ENCODE data around the gene LMO1. TPM values are rescaled to one million over a fixed set of nuclear protein-coding genes. Genes with fewer than 3 reads are reported as not detected.

LMO1 gene
- polyA plus RNA-seq, 1 donor from 2014 or later: not detected

GRCh38 chr11:8224161-8224591 is 39.5 kb downstream of the LMO1 start:
- peaks cover 0 to 2% (median 2%) of the 10 kb centered on the region in 3 donors for H3K4me1 Mint-ChIP-seq
- H3K9me3 Mint-ChIP-seq: no peaks in the 10 kb centered on the region
- no peaks in the 10 kb centered on the region for H3K27me3 Mint-ChIP-seq
- peak overlapping the region in 1 of 3 donors; percentile 81 for H3K27ac Mint-ChIP-seq
- peaks cover 1% of the 10 kb centered on the region for H3K36me3 Mint-ChIP-seq
- peak overlapping the region in 1 of 4 donors; percentile 25 for H3K4me3 Mint-ChIP-seq

GRCh38 chr11:8223513-8223900 is 40.2 kb downstream of the LMO1 start:
- Mint-ChIP-seq H3K27me3 (no peaks in the 10 kb centered on the region), H3K36me3 (peaks cover 1% of the 10 kb centered on the region), H3K9me3 (no peaks in the 10 kb centered on the region), H3K4me3 (no peak overlapping the region), H3K27ac (no peak overlapping the region), H3K4me1 (peaks cover 0 to 2% (median 2%) of the 10 kb centered on the region in 3 donors)

- peaks cover 0 to 2% (median 2%) of the 10 kb centered on the region in 3 donors for H3K4me1 Mint-ChIP-seq
- no peak overlapping the region for H3K4me3 Mint-ChIP-seq
- H3K9me3 Mint-ChIP-seq: no peaks in the 10 kb centered on the region
- H3K27ac Mint-ChIP-seq: no peak overlapping the region
- H3K27me3 Mint-ChIP-seq: no peaks in the 10 kb centered on the region
- peaks cover 1% of the 10 kb centered on the region for H3K36me3 Mint-ChIP-seq
Observed at GRCh38 chr11:8222820-8223512, 40.7 kb downstream of the LMO1 start.

GRCh38 chr11:8221917-8222495 is 41.7 kb downstream of the LMO1 start:
- Mint-ChIP-seq H3K4me1 (peaks cover 0 to 2% (median 2%) of the 10 kb centered on the region in 3 donors), H3K27me3 (no peaks in the 10 kb centered on the region), H3K36me3 (peaks cover 1% of the 10 kb centered on the region), H3K9me3 (no peaks in the 10 kb centered on the region), H3K27ac (no peak overlapping the region), H3K4me3 (no peak overlapping the region)

- peaks cover 1% of the 10 kb centered on the region for H3K36me3 Mint-ChIP-seq
- H3K27ac Mint-ChIP-seq: peak overlapping the region in 1 of 3 donors; percentile 50
- no peaks in the 10 kb centered on the region for H3K9me3 Mint-ChIP-seq
- no peaks in the 10 kb centered on the region for H3K27me3 Mint-ChIP-seq
- no peak overlapping the region for H3K4me3 Mint-ChIP-seq
- peaks cover 0 to 2% (median 2%) of the 10 kb centered on the region in 3 donors for H3K4me1 Mint-ChIP-seq
Observed at GRCh38 chr11:8221046-8221723, 42.5 kb downstream of the LMO1 start.

- Mint-ChIP-seq H3K27me3 (no peaks in the 10 kb centered on the region), H3K36me3 (peaks cover under 1% of the 10 kb centered on the region), H3K27ac (peak overlapping the region in 1 of 3 donors; percentile 50), H3K9me3 (no peaks in the 10 kb centered on the region), H3K4me3 (no peak overlapping the region), H3K4me1 (peaks cover 0 to under 1% (median under 1%) of the 10 kb centered on the region in 3 donors)
Observed at GRCh38 chr11:8220261-8221045, 43.2 kb downstream of the LMO1 start.

GRCh38 chr11:8219257-8220021 is 44.2 kb downstream of the LMO1 start:
- no peaks in the 10 kb centered on the region for H3K36me3 Mint-ChIP-seq
- H3K27me3 Mint-ChIP-seq: no peaks in the 10 kb centered on the region
- H3K4me1 Mint-ChIP-seq: no peaks in the 10 kb centered on the region
- no peaks in the 10 kb centered on the region for H3K9me3 Mint-ChIP-seq
- no peak overlapping the region for H3K4me3 Mint-ChIP-seq
- no peak overlapping the region for H3K27ac Mint-ChIP-seq

- no peaks in the 10 kb centered on the region for H3K9me3 Mint-ChIP-seq
- no peak overlapping the region for H3K4me3 Mint-ChIP-seq
- H3K36me3 Mint-ChIP-seq: no peaks in the 10 kb centered on the region
- no peaks in the 10 kb centered on the region for H3K4me1 Mint-ChIP-seq
- H3K27ac Mint-ChIP-seq: no peak overlapping the region
- H3K27me3 Mint-ChIP-seq: no peaks in the 10 kb centered on the region
Observed at GRCh38 chr11:8218840-8219239, 44.8 kb downstream of the LMO1 start.

- Mint-ChIP-seq H3K4me1 (no peaks in the 10 kb centered on the region), H3K36me3 (no peaks in the 10 kb centered on the region), H3K4me3 (no peak overlapping the region), H3K9me3 (no peaks in the 10 kb centered on the region), H3K27ac (peak overlapping the region in 1 of 3 donors; percentile 59), H3K27me3 (no peaks in the 10 kb centered on the region)
Observed at GRCh38 chr11:8218409-8218808, 45.3 kb downstream of the LMO1 start.

GRCh38 chr11:8217926-8218325 is 45.8 kb downstream of the LMO1 start:
- no peaks in the 10 kb centered on the region for H3K36me3 Mint-ChIP-seq
- H3K4me1 Mint-ChIP-seq: no peaks in the 10 kb centered on the region
- no peaks in the 10 kb centered on the region for H3K27me3 Mint-ChIP-seq
- H3K9me3 Mint-ChIP-seq: no peaks in the 10 kb centered on the region
- H3K27ac Mint-ChIP-seq: no peak overlapping the region
- H3K4me3 Mint-ChIP-seq: no peak overlapping the region

- Mint-ChIP-seq H3K4me1 (no peaks in the 10 kb centered on the region), H3K27ac (peak overlapping the region in 1 of 3 donors; percentile 36)
Observed at GRCh38 chr11:8217136-8217535, 46.5 kb downstream of the LMO1 start.

GRCh38 chr11:8213376-8213775 is 50.3 kb downstream of the LMO1 start:
- Mint-ChIP-seq H3K4me3 (no peak overlapping the region), H3K4me1 (no peaks in the 10 kb centered on the region), H3K9me3 (no peaks in the 10 kb centered on the region), H3K27me3 (no peaks in the 10 kb centered on the region), H3K27ac (peak overlapping the region in 1 of 3 donors; percentile 17), H3K36me3 (no peaks in the 10 kb centered on the region)

More at GRCh38 chr11:8217136-8217535, 46.5 kb downstream of the LMO1 start:
- Mint-ChIP-seq H3K36me3 (no peaks in the 10 kb centered on the region), H3K27me3 (no peaks in the 10 kb centered on the region), H3K4me3 (no peak overlapping the region), H3K9me3 (no peaks in the 10 kb centered on the region)

GRCh38 chr11:8209208-8209807 is 54.4 kb downstream of the LMO1 start:
- Mint-ChIP-seq H3K36me3 (peaks cover 1% of the 10 kb centered on the region), H3K4me1 (peaks cover 4 to 8% (median 7%) of the 10 kb centered on the region in 3 donors), H3K27me3 (peaks cover 3% of the 10 kb centered on the region), H3K9me3 (no peaks in the 10 kb centered on the region), H3K4me3 (no peak overlapping the region), H3K27ac (no peak overlapping the region)

Measured in IgD-negative memory B cell (primary cell).